A673 (cell line): Measurements from ENCODE around the gene N4BP3.
"Not testable (repeated sequence)": the region's sequence is repeated elsewhere in the genome, so short reads cannot be mapped to it uniquely, and the experiment has no call there.

ENCODE experiments used
- CTCF ChIP-seq: fragments of 300-800, 200-600 bp; sonication (generic); conservative IDR thresholded peaks from 2 replicates; pipeline ENCODE4 v1.5.1; 2017; ENCODE audit warnings: low read depth, mild to moderate bottlenecking, antibody characterized with exemption, low read length, moderate library complexity, mixed read lengths
- EZH2 ChIP-seq: fragments of 200-600 bp; sonication (generic); IDR thresholded peaks from 2 replicates; pipeline ENCODE4 v1.6.1; 2017; ENCODE audit warnings: borderline replicate concordance, low read depth, mild to moderate bottlenecking, mixed read lengths, antibody characterized with exemption, low read length; ENCODE audit not compliant: poor library complexity, severe bottlenecking

GRCh38 chr5:178076965-178077364, 36.4 kb upstream of the N4BP3 start:
- not testable (repeated sequence) for TF ChIP-seq CTCF, EZH2
